GM19397 (cell line): Measurements from ENCODE around the gene INPP5D.

Experiments
- ATAC-seq: cut with Tn5 transposase; IDR thresholded peaks from one replicate; pipeline ENCODE4 v1.9.1; 2021; ENCODE audit warnings: mild to moderate bottlenecking, moderate library complexity; ENCODE audit not compliant: unreplicated experiment

INPP5D gene

GRCh38 chr2:233255151-233255550 is 195.0 kb downstream of the INPP5D start:
- no peak for ATAC-seq

- no peak for ATAC-seq
Observed at GRCh38 chr2:233256048-233256447, 195.9 kb downstream of the INPP5D start.
